ENCODE measurements around the gene SEMA3F. TPM values are rescaled to one million over a fixed set of nuclear protein-coding genes. Genes with fewer than 3 reads are reported as not detected.

SEMA3F gene
- total and polyA plus RNA-seq, 2 experiments from 2014 or later: 2.3 to 67.6 TPM

DNA sequence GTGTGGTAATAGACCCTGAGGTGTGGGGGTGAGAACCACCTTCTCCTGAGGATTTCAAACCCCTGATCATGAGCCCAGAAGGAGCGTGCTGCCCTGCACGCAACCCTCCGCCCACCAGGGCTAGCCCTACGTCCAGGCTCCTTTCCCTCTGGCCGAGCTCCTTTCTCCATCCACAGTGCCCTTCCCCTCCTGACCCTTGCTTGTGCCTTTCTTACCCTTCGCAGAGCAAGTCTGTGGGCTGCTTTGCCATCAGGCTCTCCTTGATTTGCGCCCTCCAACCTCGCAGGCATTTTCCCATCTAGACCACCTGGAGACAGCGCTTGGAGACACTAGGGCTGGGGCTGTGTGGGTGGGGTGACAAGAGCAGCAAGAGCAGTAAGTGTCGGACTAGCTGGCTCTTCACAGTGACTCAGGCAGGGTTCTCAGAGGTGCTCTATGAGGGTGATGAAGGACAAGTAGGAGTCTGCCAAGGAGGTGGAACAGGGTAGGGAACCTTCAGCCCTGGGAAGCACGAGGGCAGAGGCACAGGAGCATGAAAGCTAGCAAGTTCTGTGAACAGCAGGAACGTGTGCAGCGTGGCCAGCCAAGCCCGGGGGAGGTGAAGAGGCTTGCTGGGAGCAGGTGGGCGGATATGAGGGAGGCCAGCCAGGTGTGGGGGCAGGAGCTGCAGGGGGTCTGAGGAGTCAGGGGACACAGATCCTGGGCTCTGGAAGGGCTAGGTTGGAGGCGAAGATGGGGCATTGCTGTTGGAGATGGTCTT lies 47.4 kb downstream of the SEMA3F start:
- Histone ChIP-seq H3F3A (replicated peaks; ENCODE audit: low read depth) (0 out of 2 replicates have a peak, but pooled peaks cover 4% of the 10 kb centered on the region), H4K20me1 (replicated peaks; ENCODE audit: insufficient read depth) (no peaks in the 10 kb centered on the region), H3K9me2 (ENCODE audit: insufficient read depth) (no peaks in the 10 kb centered on the region), H3K4me2 (no peak overlapping the region), H3K4me1 (ENCODE audit: insufficient read depth) (no peaks in the 10 kb centered on the region), H3K27ac (ENCODE audit: low read depth) (no peak overlapping the region), H3K27me3 (ENCODE audit: insufficient read depth) (peaks cover 29% of the 10 kb centered on the region), H3K36me3 (ENCODE audit: insufficient read depth) (no peaks in the 10 kb centered on the region), H2AFZ (no peak overlapping the region), H3K79me2 (replicated peaks; ENCODE audit: insufficient read depth) (no peaks in the 10 kb centered on the region), H3K4me3 (no peak overlapping the region)
- Mint-ChIP-seq H3K27ac (no peak overlapping the region), H3K4me1 (peaks cover 14% of the 10 kb centered on the region), H3K4me3 (no peak overlapping the region), H3K27me3 (ENCODE audit: insufficient read depth, low read depth, poor library complexity) (peaks cover 27% of the 10 kb centered on the region), H3K9me3 (no peaks in the 10 kb centered on the region), H3K36me3 (ENCODE audit: low read depth) (no peaks in the 10 kb centered on the region)
- no peak for ATAC-seq
- no peak for DNase-seq (ENCODE audit: low spot score)
- no peak for TF ChIP-seq EZH2phosphoT487 (IDR thresholded peaks at IDR 0.05; ENCODE audit: unreplicated experiment)

DNA sequence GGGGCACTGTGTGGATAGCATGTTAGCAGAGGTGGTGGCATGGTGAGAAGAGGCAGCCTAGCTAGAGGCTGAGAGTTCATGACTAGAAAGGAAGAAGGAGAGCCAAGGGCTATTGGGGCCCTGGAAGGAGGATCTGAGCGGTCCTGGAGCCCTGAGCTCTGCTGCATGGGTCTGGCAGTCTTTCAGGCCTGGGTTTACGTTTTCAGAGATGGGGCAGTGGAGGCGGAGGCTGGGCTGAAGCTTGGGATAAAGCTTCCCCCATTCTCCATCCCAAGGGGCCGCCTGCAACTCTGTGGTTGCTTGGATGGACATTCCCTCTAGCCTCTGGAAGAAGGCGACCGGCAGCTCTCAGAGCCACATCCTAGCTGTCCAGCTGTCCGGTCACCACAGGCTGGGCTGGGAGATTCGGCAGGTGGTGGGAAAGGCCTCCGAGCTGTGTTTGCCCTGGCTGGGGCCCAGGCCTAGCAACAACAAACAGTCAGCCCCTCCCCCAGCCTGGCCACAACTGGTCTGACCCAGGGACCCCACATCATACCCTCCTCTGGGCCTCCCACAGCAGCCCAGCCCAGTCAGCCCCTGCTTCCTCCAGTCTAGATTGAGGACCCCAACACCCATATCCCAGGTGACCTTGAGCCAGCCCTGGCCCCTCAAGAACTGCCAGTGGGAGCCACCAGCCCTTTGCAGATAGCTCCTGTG lies 48.1 kb downstream of the SEMA3F start:
- H3K4me3 Mint-ChIP-seq: no peak overlapping the region
- Histone ChIP-seq H3K79me2 (replicated peaks; ENCODE audit: insufficient read depth) (no peaks in the 10 kb centered on the region), H3K27ac (ENCODE audit: low read depth) (no peak overlapping the region), H3K27me3 (ENCODE audit: insufficient read depth) (peaks cover 29% of the 10 kb centered on the region), H4K20me1 (replicated peaks; ENCODE audit: insufficient read depth) (no peaks in the 10 kb centered on the region), H3K36me3 (ENCODE audit: insufficient read depth) (no peaks in the 10 kb centered on the region), H3K4me1 (ENCODE audit: insufficient read depth) (no peaks in the 10 kb centered on the region), H3F3A (replicated peaks; ENCODE audit: low read depth) (0 out of 2 replicates have a peak, but pooled peaks cover 4% of the 10 kb centered on the region), H3K9me2 (ENCODE audit: insufficient read depth) (no peaks in the 10 kb centered on the region), H2AFZ (no peak overlapping the region), H3K4me3 (no peak overlapping the region), H3K4me2 (no peak overlapping the region)
- no peak for DNase-seq (ENCODE audit: low spot score)
- H3K4me1 Mint-ChIP-seq: peaks cover 14% of the 10 kb centered on the region
- no peak overlapping the region for H3K27ac Mint-ChIP-seq
- no peak for TF ChIP-seq CREB1 (CRISPR knock-in tag; IDR thresholded peaks at IDR 0.05; ENCODE audit: low read depth)
- no peak for ATAC-seq
- H3K36me3 Mint-ChIP-seq (ENCODE audit: low read depth): no peaks in the 10 kb centered on the region
- peaks cover 27% of the 10 kb centered on the region for H3K27me3 Mint-ChIP-seq (ENCODE audit: insufficient read depth, low read depth, poor library complexity)
- no peaks in the 10 kb centered on the region for H3K9me3 Mint-ChIP-seq

DNA sequence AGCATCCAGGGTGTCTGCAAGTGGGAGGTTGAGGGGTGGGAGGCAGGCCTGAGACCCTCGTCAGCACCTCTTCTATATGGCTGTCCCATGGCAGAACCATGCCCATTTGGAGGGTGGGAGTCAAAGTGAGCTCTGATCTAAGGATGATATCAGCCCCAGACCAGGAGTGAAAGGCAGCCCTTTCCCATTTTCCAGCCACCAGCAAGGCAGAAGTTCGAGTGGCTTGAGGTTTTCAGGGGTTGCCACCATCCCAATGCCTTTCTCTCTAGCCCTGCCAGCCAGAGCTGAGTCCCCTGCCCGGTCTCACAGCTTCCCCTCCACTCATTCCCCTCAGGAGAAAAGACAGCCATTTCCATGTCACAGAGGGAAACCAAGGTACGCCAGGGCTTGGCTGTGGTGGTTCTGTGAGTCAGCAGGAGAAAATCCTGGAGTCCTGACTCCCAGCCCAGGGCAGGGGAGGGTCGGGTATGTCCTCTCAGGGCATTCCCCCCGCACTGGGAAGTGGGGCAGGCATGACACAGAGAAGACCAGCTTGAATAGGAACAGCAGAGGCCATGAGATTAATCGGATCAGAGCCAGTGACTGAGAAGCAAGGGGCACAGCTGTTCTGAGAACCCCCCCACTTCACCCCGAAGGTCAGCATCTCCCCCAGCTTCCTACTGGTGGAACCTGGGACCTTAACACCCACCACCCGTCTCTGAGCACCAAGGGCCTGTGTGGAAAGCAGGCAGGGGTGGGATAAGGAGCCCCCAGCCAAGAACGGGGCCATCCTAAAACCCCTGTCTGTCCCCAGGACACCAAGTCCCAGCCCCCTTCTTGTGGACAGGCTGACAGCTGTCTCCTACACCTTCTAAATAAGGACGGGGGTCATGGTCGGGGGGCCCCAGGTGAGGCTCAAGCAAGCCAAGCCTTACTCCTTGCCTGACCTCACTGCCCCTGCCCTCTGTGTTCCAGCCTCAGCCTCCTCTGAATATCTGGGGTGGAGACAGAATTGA lies 49.0 kb downstream of the SEMA3F start:
- Histone ChIP-seq H3K4me2 (peak overlapping the region; percentile 75; the same call in 1 of the 2 replicates), H3K27me3 (ENCODE audit: insufficient read depth) (peaks cover 29% of the 10 kb centered on the region), H3K4me3 (peak overlapping the region; percentile 75), H4K20me1 (replicated peaks; ENCODE audit: insufficient read depth) (no peaks in the 10 kb centered on the region), H2AFZ (no peak overlapping the region; the same call in 1 of the 2 replicates), H3K27ac (ENCODE audit: low read depth) (no peak overlapping the region), H3F3A (replicated peaks; ENCODE audit: low read depth) (0 out of 2 replicates have a peak, but pooled peaks cover 4% of the 10 kb centered on the region), H3K36me3 (ENCODE audit: insufficient read depth) (no peaks in the 10 kb centered on the region), H3K79me2 (replicated peaks; ENCODE audit: insufficient read depth) (no peaks in the 10 kb centered on the region), H3K4me1 (ENCODE audit: insufficient read depth) (no peaks in the 10 kb centered on the region), H3K9me2 (ENCODE audit: insufficient read depth) (no peaks in the 10 kb centered on the region)
- H3K4me1 Mint-ChIP-seq: peaks cover 14% of the 10 kb centered on the region
- no peaks in the 10 kb centered on the region for H3K36me3 Mint-ChIP-seq (ENCODE audit: low read depth)
- peaks cover 27% of the 10 kb centered on the region for H3K27me3 Mint-ChIP-seq (ENCODE audit: insufficient read depth, low read depth, poor library complexity)
- DNase-seq (ENCODE audit: low spot score) (no peak), ATAC-seq (no peak)
- H3K27ac Mint-ChIP-seq: no peak overlapping the region
- H3K9me3 Mint-ChIP-seq: no peaks in the 10 kb centered on the region
- H3K4me3 Mint-ChIP-seq: peak overlapping the region; percentile 59; the same call in 1 of the 3 replicates
- TF ChIP-seq ZNF331 (CRISPR knock-in tag; IDR thresholded peaks at IDR 0.05; ENCODE audit: low read depth) (no peak), CREB1 (CRISPR knock-in tag; IDR thresholded peaks at IDR 0.05; ENCODE audit: low read depth) (no peak), NANOG (IDR thresholded peaks at IDR 0.05; ENCODE audit: borderline replicate concordance) (no peak), JUNB (IDR thresholded peaks at IDR 0.05; ENCODE audit: unreplicated experiment) (no peak)
- TF ChIP-seq, protein P1, sequence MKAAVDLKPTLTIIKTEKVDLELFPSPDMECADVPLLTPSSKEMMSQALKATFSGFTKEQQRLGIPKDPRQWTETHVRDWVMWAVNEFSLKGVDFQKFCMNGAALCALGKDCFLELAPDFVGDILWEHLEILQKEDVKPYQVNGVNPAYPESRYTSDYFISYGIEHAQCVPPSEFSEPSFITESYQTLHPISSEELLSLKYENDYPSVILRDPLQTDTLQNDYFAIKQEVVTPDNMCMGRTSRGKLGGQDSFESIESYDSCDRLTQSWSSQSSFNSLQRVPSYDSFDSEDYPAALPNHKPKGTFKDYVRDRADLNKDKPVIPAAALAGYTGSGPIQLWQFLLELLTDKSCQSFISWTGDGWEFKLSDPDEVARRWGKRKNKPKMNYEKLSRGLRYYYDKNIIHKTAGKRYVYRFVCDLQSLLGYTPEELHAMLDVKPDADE (IDR thresholded peaks at IDR 0.05): no peak
- TF ChIP-seq, protein P2, sequence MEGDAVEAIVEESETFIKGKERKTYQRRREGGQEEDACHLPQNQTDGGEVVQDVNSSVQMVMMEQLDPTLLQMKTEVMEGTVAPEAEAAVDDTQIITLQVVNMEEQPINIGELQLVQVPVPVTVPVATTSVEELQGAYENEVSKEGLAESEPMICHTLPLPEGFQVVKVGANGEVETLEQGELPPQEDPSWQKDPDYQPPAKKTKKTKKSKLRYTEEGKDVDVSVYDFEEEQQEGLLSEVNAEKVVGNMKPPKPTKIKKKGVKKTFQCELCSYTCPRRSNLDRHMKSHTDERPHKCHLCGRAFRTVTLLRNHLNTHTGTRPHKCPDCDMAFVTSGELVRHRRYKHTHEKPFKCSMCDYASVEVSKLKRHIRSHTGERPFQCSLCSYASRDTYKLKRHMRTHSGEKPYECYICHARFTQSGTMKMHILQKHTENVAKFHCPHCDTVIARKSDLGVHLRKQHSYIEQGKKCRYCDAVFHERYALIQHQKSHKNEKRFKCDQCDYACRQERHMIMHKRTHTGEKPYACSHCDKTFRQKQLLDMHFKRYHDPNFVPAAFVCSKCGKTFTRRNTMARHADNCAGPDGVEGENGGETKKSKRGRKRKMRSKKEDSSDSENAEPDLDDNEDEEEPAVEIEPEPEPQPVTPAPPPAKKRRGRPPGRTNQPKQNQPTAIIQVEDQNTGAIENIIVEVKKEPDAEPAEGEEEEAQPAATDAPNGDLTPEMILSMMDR (conservative IDR thresholded peaks at IDR 0.05; ENCODE audit: low read depth in 2 of 2): no peak

All from GM23338 (cell line).